Transverse colon (tissue), 4 donors: ENCODE measurements around the gene TCF25.

Source experiments
- CTCF ChIP-seq, 5 experiments: fragments of 200-600 bp in 3 of 5; fragments of 450-650 bp in 2 of 5; sonication (generic) in 3 of 5; IDR thresholded peaks; 1 replicate in 2 of 5; 2 replicates in 3 of 5; pipeline ENCODE4 v1.5.1; 2016 to 2017; ENCODE audit warnings: antibody characterized with exemption in 5 of 5, inconsistent platforms in 3 of 5, mild to moderate bottlenecking in 2 of 5, moderate library complexity in 1 of 5
- POLR2AphosphoS5 ChIP-seq, 3 donors: sonication (generic); formaldehyde crosslinking; IDR thresholded peaks; one replicate each; pipeline ENCODE4 v1.6.1; 2016; ENCODE audit warnings: antibody characterized with exemption in 3 of 3

- no peak for TF ChIP-seq CTCF (IDR thresholded peaks at IDR 0.05)
- TF ChIP-seq POLR2AphosphoS5 (IDR thresholded peaks at IDR 0.05) = peak in 1 of 3 donors; percentile 9
Measured at GRCh38 chr16:89915303-89916232, 42.2 kb downstream of the TCF25 start.
